ENCODE results near the gene WWC2.

The WWC2 gene

GRCh38 chr4:183240581-183241321 is 141.7 kb downstream of the WWC2 start:
- Histone ChIP-seq H4K20me1 (ENCODE audit: insufficient read depth) (no peaks in the 10 kb centered on the region), H3K27me3 (ENCODE audit: insufficient read depth, low read depth) (no peaks in the 10 kb centered on the region), H2AFZ (ENCODE audit: low read depth) (no peak overlapping the region), H3K4me3 (IDR thresholded peaks at IDR 0.05; ENCODE audit: insufficient read depth, low read depth, low read length) (no peak overlapping the region), H3K9ac (no peak overlapping the region), H3K36me3 (ENCODE audit: insufficient read depth) (no peaks in the 10 kb centered on the region), H3K4me1 (ENCODE audit: low read depth, poor library complexity, severe bottlenecking) (no peaks in the 10 kb centered on the region), H3K27ac (no peak overlapping the region), H3K79me2 (ENCODE audit: insufficient read depth, low read depth) (no peaks in the 10 kb centered on the region), H3K4me2 (no peak overlapping the region)
- TF ChIP-seq CTCF (conservative IDR thresholded peaks at IDR 0.05; ENCODE audit: low read depth, low read length) = no peak

DNA sequence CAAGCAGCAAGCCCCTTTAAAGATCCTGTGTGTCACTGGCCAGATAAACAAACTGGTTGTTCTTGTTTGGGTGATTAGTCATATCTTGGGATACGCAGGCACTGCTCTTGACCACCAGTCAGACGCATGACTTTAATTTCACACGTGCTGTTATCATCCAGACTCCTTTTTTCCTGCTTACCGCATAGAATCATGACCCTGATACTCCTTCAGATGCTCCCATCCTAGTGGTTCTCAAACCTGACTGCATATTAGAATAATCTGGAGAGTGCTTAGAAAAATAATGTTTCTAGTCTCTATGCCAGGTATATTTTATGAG is 142.2 kb downstream of the WWC2 start:
- Histone ChIP-seq H2AFZ (ENCODE audit: low read depth) (no peak overlapping the region), H3K4me2 (no peak overlapping the region), H3K27me3 (ENCODE audit: insufficient read depth, low read depth) (no peaks in the 10 kb centered on the region), H3K36me3 (ENCODE audit: insufficient read depth) (no peaks in the 10 kb centered on the region), H3K27ac (no peak overlapping the region), H3K4me1 (ENCODE audit: low read depth, poor library complexity, severe bottlenecking) (no peaks in the 10 kb centered on the region), H3K79me2 (ENCODE audit: insufficient read depth, low read depth) (no peaks in the 10 kb centered on the region), H3K9ac (no peak overlapping the region), H4K20me1 (ENCODE audit: insufficient read depth) (no peaks in the 10 kb centered on the region), H3K4me3 (IDR thresholded peaks at IDR 0.05; ENCODE audit: insufficient read depth, low read depth, low read length) (no peak overlapping the region)
- no peak for TF ChIP-seq CTCF (conservative IDR thresholded peaks at IDR 0.05; ENCODE audit: low read depth, low read length)

GRCh38 chr4:183241721-183242151 is 142.7 kb downstream of the WWC2 start:
- Histone ChIP-seq H3K27me3 (ENCODE audit: insufficient read depth, low read depth) (no peaks in the 10 kb centered on the region), H3K9ac (no peak overlapping the region), H3K4me1 (ENCODE audit: low read depth, poor library complexity, severe bottlenecking) (no peaks in the 10 kb centered on the region), H3K4me3 (IDR thresholded peaks at IDR 0.05; ENCODE audit: insufficient read depth, low read depth, low read length) (no peak overlapping the region), H3K79me2 (ENCODE audit: insufficient read depth, low read depth) (no peaks in the 10 kb centered on the region), H2AFZ (ENCODE audit: low read depth) (no peak overlapping the region), H3K36me3 (ENCODE audit: insufficient read depth) (no peaks in the 10 kb centered on the region), H3K4me2 (no peak overlapping the region), H3K27ac (no peak overlapping the region), H4K20me1 (ENCODE audit: insufficient read depth) (no peaks in the 10 kb centered on the region)
- TF ChIP-seq CTCF (conservative IDR thresholded peaks at IDR 0.05; ENCODE audit: low read depth, low read length) = no peak

GRCh38 chr4:183242291-183242690 is 143.2 kb downstream of the WWC2 start:
- TF ChIP-seq CTCF (conservative IDR thresholded peaks at IDR 0.05; ENCODE audit: low read depth, low read length) = no peak
- Histone ChIP-seq H2AFZ (ENCODE audit: low read depth) (no peak overlapping the region), H3K4me2 (no peak overlapping the region), H4K20me1 (ENCODE audit: insufficient read depth) (no peaks in the 10 kb centered on the region), H3K27me3 (ENCODE audit: insufficient read depth, low read depth) (no peaks in the 10 kb centered on the region), H3K4me1 (ENCODE audit: low read depth, poor library complexity, severe bottlenecking) (no peaks in the 10 kb centered on the region), H3K36me3 (ENCODE audit: insufficient read depth) (no peaks in the 10 kb centered on the region), H3K27ac (no peak overlapping the region), H3K79me2 (ENCODE audit: insufficient read depth, low read depth) (no peaks in the 10 kb centered on the region), H3K9ac (no peak overlapping the region), H3K4me3 (IDR thresholded peaks at IDR 0.05; ENCODE audit: insufficient read depth, low read depth, low read length) (no peak overlapping the region)
